Stomach (tissue), 4 donors: ENCODE results near the gene UGT1A10.

ENCODE experiments used
- POLR2A ChIP-seq, 4 donors: fragments of 450-650 bp; IDR thresholded peaks; one replicate each; pipeline ENCODE4 v1.6.1; 2016; ENCODE audit warnings: antibody characterized with exemption in 4 of 4, control low read depth in 2 of 4, mild to moderate bottlenecking in 1 of 4, moderate library complexity in 1 of 4
- POLR2AphosphoS5 ChIP-seq, 3 donors: sonication (generic); formaldehyde crosslinking; IDR thresholded peaks; one replicate each; pipeline ENCODE4 v1.6.1; 2016; ENCODE audit warnings: antibody characterized with exemption in 3 of 3
- TF ChIP-seq, protein P1 (sequence below), 7 experiments: fragments of 450-650 bp in 4 of 7; fragments of 200-600 bp in 3 of 7; sonication (generic) in 3 of 7; IDR thresholded peaks; one replicate each; pipeline ENCODE4 v1.5.1; 2016 to 2019; ENCODE audit warnings: antibody characterized with exemption in 7 of 7, control low read depth in 2 of 7, mild to moderate bottlenecking in 1 of 7

GRCh38 chr2:233811732-233812131, 175.5 kb downstream of the UGT1A10 start:
- TF ChIP-seq, protein P1, sequence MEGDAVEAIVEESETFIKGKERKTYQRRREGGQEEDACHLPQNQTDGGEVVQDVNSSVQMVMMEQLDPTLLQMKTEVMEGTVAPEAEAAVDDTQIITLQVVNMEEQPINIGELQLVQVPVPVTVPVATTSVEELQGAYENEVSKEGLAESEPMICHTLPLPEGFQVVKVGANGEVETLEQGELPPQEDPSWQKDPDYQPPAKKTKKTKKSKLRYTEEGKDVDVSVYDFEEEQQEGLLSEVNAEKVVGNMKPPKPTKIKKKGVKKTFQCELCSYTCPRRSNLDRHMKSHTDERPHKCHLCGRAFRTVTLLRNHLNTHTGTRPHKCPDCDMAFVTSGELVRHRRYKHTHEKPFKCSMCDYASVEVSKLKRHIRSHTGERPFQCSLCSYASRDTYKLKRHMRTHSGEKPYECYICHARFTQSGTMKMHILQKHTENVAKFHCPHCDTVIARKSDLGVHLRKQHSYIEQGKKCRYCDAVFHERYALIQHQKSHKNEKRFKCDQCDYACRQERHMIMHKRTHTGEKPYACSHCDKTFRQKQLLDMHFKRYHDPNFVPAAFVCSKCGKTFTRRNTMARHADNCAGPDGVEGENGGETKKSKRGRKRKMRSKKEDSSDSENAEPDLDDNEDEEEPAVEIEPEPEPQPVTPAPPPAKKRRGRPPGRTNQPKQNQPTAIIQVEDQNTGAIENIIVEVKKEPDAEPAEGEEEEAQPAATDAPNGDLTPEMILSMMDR (IDR thresholded peaks at IDR 0.05), result no peak
- TF ChIP-seq POLR2A (IDR thresholded peaks at IDR 0.05) (no peak), POLR2AphosphoS5 (IDR thresholded peaks at IDR 0.05) (no peak)
